ENCODE data around the gene ESPNL. TPM values are rescaled to one million over a fixed set of nuclear protein-coding genes. Genes with fewer than 3 reads are reported as not detected.

ESPNL gene
- total RNA-seq, 4 donors from 2014 or later: 0.14 to 4.4 (median 0.72) TPM

DNA sequence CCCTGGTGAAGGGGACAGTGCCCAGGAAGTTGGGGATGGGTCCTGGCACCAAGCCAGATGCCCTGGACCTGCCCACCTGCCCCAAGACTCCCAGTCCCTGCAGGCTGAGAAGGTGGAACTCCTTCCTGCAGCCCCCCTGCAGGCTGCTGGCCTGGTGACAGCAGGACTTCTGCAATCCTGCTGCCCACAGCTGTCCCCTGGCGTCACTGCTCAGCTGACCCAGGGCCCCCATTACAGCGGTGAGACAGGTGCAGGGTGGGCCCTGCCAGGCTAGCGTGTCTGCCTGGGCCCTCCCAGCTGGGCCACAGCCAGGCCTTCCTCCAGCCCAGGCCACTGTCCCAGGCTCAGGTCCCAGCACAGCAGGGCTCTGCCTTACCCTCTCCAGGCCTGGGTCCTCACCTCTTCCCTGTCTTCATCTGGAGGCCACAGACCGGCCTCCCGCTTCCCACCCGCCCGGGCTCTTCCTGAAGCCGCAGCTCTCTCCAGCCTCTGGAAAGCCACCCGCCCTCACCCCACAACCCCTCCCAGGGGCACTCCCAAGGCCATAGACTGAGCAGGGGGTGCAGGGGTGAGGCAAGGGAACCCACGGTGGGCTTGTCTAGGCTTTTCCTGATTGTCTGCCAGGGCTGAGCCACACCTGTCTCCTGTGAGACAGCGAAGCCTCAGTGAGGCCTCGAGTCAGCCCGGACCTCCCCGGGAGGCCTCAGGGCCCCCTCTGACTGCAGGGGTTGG is 49.9 kb downstream of the ESPNL start:
- in situ Hi-C loops (cut with MboI; ENCODE audit: low pct_ligation_motif_present in 1 of 4, low pct_unique_long_range_greater_than_20kb in 1 of 4, low sequenced_read_pairs in 3 of 4): no loop called here
- no peaks in the 10 kb centered on the region for H3K36me3 ChIP-seq
- H3K27me3 ChIP-seq: no peaks in the 10 kb centered on the region
- no peak for DNase-seq
- intact Hi-C loops (cut with DNase I; ENCODE audit: low total_unique reads): loop anchor here (10.0 kb wide), 1 partner anchor 295 kb away; the partner anchor contains the start of gene RAMP1
- 82% methylated on average over 14 of the region's 14 CpGs; no CpG with 5 or more reads in 1 of the 2 donors for WGBS, 2 donors (ENCODE audit: low coverage in 1 of 2)
- H3K9me3 ChIP-seq: no peaks in the 10 kb centered on the region
- TF ChIP-seq EP300 (IDR thresholded peaks at IDR 0.05; ENCODE audit: low read depth) (no peak), POLR2AphosphoS5 (IDR thresholded peaks at IDR 0.05) (no peak), POLR2A (IDR thresholded peaks at IDR 0.05) (no peak)
- TF ChIP-seq, protein P1, sequence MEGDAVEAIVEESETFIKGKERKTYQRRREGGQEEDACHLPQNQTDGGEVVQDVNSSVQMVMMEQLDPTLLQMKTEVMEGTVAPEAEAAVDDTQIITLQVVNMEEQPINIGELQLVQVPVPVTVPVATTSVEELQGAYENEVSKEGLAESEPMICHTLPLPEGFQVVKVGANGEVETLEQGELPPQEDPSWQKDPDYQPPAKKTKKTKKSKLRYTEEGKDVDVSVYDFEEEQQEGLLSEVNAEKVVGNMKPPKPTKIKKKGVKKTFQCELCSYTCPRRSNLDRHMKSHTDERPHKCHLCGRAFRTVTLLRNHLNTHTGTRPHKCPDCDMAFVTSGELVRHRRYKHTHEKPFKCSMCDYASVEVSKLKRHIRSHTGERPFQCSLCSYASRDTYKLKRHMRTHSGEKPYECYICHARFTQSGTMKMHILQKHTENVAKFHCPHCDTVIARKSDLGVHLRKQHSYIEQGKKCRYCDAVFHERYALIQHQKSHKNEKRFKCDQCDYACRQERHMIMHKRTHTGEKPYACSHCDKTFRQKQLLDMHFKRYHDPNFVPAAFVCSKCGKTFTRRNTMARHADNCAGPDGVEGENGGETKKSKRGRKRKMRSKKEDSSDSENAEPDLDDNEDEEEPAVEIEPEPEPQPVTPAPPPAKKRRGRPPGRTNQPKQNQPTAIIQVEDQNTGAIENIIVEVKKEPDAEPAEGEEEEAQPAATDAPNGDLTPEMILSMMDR (IDR thresholded peaks at IDR 0.05): no peak
- no peak overlapping the region for H3K27ac ChIP-seq
- no peak overlapping the region for H3K4me3 ChIP-seq
- H3K4me1 ChIP-seq: no peaks in the 10 kb centered on the region

DNA sequence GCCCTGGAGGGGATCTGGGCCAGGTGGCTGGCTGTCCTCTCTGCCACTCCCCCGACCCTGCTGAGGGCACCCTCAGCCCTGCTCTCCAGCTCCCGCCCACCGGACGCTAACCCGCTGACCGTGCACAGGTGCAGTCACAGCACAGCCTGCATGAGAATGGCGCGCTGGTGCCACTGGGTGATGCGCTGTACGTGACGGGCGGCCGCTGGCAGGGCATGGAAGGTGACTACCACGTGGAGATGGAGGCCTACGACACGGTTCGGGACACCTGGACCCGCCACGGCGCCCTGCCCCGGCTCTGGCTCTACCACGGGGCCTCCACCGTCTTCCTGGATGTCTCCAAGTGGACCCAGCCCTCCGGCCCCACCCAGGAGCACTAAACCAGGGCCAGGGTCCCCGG is 50.5 kb downstream of the ESPNL start:
- intact Hi-C loops (cut with DNase I; ENCODE audit: low total_unique reads): no loop called here
- TF ChIP-seq, protein P1 (IDR thresholded peaks at IDR 0.05): no peak
- TF ChIP-seq POLR2AphosphoS5 (IDR thresholded peaks at IDR 0.05): no peak
- no peak for TF ChIP-seq EP300 (IDR thresholded peaks at IDR 0.05; ENCODE audit: low read depth)
- TF ChIP-seq POLR2A (IDR thresholded peaks at IDR 0.05): no peak

DNA sequence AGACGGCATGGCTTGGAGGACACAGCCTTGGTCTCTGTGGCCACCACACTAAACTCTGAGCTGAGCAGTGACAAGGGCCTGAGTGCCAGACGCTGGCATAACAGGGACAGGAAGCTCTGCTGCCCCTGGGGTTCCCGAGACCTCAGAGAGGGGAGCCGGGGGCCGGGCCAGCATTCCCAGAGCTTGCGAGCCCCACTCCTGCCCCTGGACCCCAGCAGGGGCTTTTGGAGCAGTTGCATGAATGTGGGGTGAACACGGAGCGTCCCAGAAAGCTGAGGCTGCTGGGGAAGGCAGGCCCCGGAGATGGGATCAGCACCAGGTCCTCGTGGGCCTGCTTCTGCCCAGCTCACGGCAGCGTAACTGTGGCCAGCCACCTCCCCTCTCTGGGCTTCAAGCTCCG is 51.1 kb downstream of the ESPNL start:
- intact Hi-C loops (cut with DNase I; ENCODE audit: low total_unique reads) (no loop called here), in situ Hi-C loops (cut with MboI; ENCODE audit: low pct_ligation_motif_present in 1 of 4, low pct_unique_long_range_greater_than_20kb in 1 of 4, low sequenced_read_pairs in 3 of 4) (no loop called here)
- Histone ChIP-seq H3K4me1 (no peaks in the 10 kb centered on the region), H3K4me3 (no peak overlapping the region), H3K27ac (no peak overlapping the region), H3K9me3 (no peaks in the 10 kb centered on the region), H3K36me3 (no peaks in the 10 kb centered on the region), H3K27me3 (no peaks in the 10 kb centered on the region)
- 85% methylated on average over 13 of the region's 13 CpGs; no CpG with 5 or more reads in 1 of the 2 donors for WGBS, 2 donors (ENCODE audit: low coverage in 1 of 2)
- TF ChIP-seq POLR2A (IDR thresholded peaks at IDR 0.05) (no peak), EP300 (IDR thresholded peaks at IDR 0.05; ENCODE audit: low read depth) (no peak), POLR2AphosphoS5 (IDR thresholded peaks at IDR 0.05) (no peak)
- TF ChIP-seq, protein P1 (IDR thresholded peaks at IDR 0.05): no peak
- no peak for DNase-seq

More for the DNA sequence above, 50.5 kb downstream of the ESPNL start:
- H3K9me3 ChIP-seq: no peaks in the 10 kb centered on the region
- no peaks in the 10 kb centered on the region for H3K4me1 ChIP-seq
- in situ Hi-C loops (cut with MboI; ENCODE audit: low pct_ligation_motif_present in 1 of 4, low pct_unique_long_range_greater_than_20kb in 1 of 4, low sequenced_read_pairs in 3 of 4): no loop called here
- WGBS, 2 donors (ENCODE audit: low coverage in 1 of 2): 89% methylated on average over 25 of the region's 25 CpGs; no CpG with 5 or more reads in 1 of the 2 donors
- no peak for DNase-seq
- no peaks in the 10 kb centered on the region for H3K27me3 ChIP-seq
- no peak overlapping the region for H3K27ac ChIP-seq
- H3K36me3 ChIP-seq: no peaks in the 10 kb centered on the region
- H3K4me3 ChIP-seq: no peak overlapping the region

DNA sequence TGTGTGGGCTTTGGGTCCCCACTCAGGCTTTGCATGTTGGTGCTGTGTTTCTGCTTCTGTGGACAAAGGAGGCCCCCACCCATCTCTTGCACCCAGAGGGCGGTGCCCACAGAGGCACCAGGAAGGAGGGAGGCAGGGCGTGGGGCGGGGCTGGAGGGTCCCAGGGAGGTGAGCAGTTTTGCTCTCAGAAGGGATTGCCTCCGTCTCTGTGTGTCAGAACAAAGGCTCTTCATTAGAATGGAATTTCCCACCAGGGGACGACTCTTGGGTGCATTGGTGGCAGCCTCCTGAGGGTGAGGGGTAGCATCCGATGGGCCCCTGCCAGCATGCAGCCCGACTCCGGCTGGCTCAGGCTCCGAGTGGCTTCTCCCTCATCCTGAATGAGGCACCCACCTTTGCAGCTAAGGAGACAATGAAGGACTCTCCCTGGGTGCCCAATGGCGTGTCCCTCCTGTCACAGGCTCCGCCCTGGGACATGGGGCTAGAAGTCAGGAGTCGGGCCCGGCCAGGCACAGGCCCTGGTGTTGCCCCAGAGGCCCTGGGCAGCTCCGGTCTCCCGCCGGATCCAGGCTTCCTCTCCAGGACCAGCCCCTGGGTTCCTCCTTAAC is 51.6 kb downstream of the ESPNL start:
- Histone ChIP-seq H3K4me1 (no peaks in the 10 kb centered on the region), H3K4me3 (no peak overlapping the region), H3K9me3 (no peaks in the 10 kb centered on the region), H3K27me3 (no peaks in the 10 kb centered on the region), H3K36me3 (no peaks in the 10 kb centered on the region), H3K27ac (no peak overlapping the region)
- TF ChIP-seq POLR2A (IDR thresholded peaks at IDR 0.05): no peak
- TF ChIP-seq EP300 (IDR thresholded peaks at IDR 0.05; ENCODE audit: low read depth): no peak
- TF ChIP-seq POLR2AphosphoS5 (IDR thresholded peaks at IDR 0.05): no peak
- TF ChIP-seq, protein P1 (IDR thresholded peaks at IDR 0.05): no peak
- no peak for DNase-seq
- intact Hi-C loops (cut with DNase I; ENCODE audit: low total_unique reads) (no loop called here), in situ Hi-C loops (cut with MboI; ENCODE audit: low pct_ligation_motif_present in 1 of 4, low pct_unique_long_range_greater_than_20kb in 1 of 4, low sequenced_read_pairs in 3 of 4) (no loop called here)
- 89% methylated on average over 11 of the region's 16 CpGs; no CpG with 5 or more reads in 1 of the 2 donors for WGBS, 2 donors (ENCODE audit: low coverage in 1 of 2)

All from transverse colon (tissue), 4 donors.